T-cell (primary cell): Measurements from ENCODE around the gene AK5. TPM values are rescaled to one million over a fixed set of nuclear protein-coding genes. Genes with fewer than 3 reads are reported as not detected.

Experiments
- ATAC-seq, 4 experiments: fragments of 200-7000 bp in 3 of 4; fragments of 150-1000 bp in 1 of 4; cut with Tn5 transposase; replicated peaks in 1 of 4; 1 replicate in 3 of 4; 2 replicates in 1 of 4; pipeline ENCODE4 v1.10.0; 2021; ENCODE audit warnings: moderate library complexity in 3 of 4, mild to moderate bottlenecking in 2 of 4, moderate number of reproducible peaks in 1 of 4
- CTCF ChIA-PET, 2 donors: fragments of 300-600 bp; sonication (Branson Sonifier 250); formaldehyde crosslinking; loops; one replicate each; lab custom pipeline; 2022; ENCODE audit warnings: antibody characterized with exemption in 2 of 2; lab: Charles Lee
- POLR2A ChIA-PET, 2 donors: fragments of 300-600 bp; sonication (Branson Sonifier 250); formaldehyde crosslinking; loops; one replicate each; lab custom pipeline; 2022; ENCODE audit warnings: antibody characterized with exemption in 2 of 2; lab: Charles Lee
- DNase-seq, 35 experiments: peaks; one replicate each; pipeline versions ENCODE4 v3.0.0 to v3.0.0-alpha.2; 2013 to 2023
- H3K27ac ChIP-seq: one replicate; pipeline ENCODE4 v1.5.1; 2013; ENCODE audit warnings: low read length
- H3K27me3 ChIP-seq, 2 experiments: replicated peaks in 1 of 2; 1 replicate in 1 of 2; 2 replicates in 1 of 2; pipeline versions ENCODE4 v1.6.1 to v1.7.0; 2013; ENCODE audit warnings: low read length in 1 of 2, mixed read lengths in 1 of 2; ENCODE audit not compliant: control insufficient read depth in 2 of 2, insufficient read depth in 2 of 2; ENCODE audit errors: extremely low read depth in 1 of 2
- H3K36me3 ChIP-seq, 2 donors: 1 replicate in 1 of 2; 2 replicates in 1 of 2; pipeline versions ENCODE4 v1.6.1 to v1.7.0; 2013; ENCODE audit warnings: low read length in 1 of 2; ENCODE audit not compliant: control insufficient read depth in 2 of 2, insufficient read depth in 1 of 2; ENCODE audit errors: extremely low read depth in 1 of 2
- H3K4me1 ChIP-seq, 2 experiments: 1 replicate in 1 of 2; 2 replicates in 1 of 2; pipeline versions ENCODE4 v1.6.1 to v1.7.0; 2013; ENCODE audit warnings: low read length in 2 of 2, mixed read lengths in 1 of 2; ENCODE audit not compliant: insufficient read depth in 2 of 2, control insufficient read depth in 1 of 2; ENCODE audit errors: extremely low read depth in 1 of 2
- H3K4me3 ChIP-seq, 2 donors: 1 replicate in 1 of 2; 2 replicates in 1 of 2; pipeline versions ENCODE4 v1.5.1 to v1.7.0; 2013; ENCODE audit warnings: mild to moderate bottlenecking in 2 of 2, low read length in 1 of 2, moderate library complexity in 1 of 2; ENCODE audit not compliant: control insufficient read depth in 1 of 2; ENCODE audit errors: extremely low read depth in 1 of 2
- H3K9me3 ChIP-seq: 2 replicates; pipeline ENCODE4 v1.7.0; 2013
- H3K27ac Mint-ChIP-seq, 2 donors: one replicate each; pipeline ENCODE4 v1.8.0; 2020 to 2021; ENCODE audit warnings: mild to moderate bottlenecking in 2 of 2, mixed read lengths in 2 of 2
- H3K27me3 Mint-ChIP-seq, 2 donors: one replicate each; pipeline ENCODE4 v1.8.0; 2021 to 2022; ENCODE audit warnings: mixed read lengths in 2 of 2
- H3K36me3 Mint-ChIP-seq: one replicate; pipeline ENCODE4 v1.8.0; 2021; ENCODE audit warnings: mixed read lengths
- H3K4me1 Mint-ChIP-seq, 3 donors: one replicate each; pipeline ENCODE4 v1.8.0; 2020 to 2022; ENCODE audit warnings: mixed read lengths in 3 of 3, mild to moderate bottlenecking in 1 of 3
- H3K4me3 Mint-ChIP-seq, 3 donors: one replicate each; pipeline ENCODE4 v1.8.0; 2020 to 2022; ENCODE audit warnings: mild to moderate bottlenecking in 3 of 3, mixed read lengths in 3 of 3, moderate library complexity in 3 of 3
- H3K9me3 Mint-ChIP-seq, 3 donors: one replicate each; pipeline ENCODE4 v1.8.0; 2020 to 2022; ENCODE audit warnings: mixed read lengths in 3 of 3
- WGBS: methylation state at CpG from one replicate; pipeline ENCODE4 v1.1.5; 2013; ENCODE audit warnings: missing lambda C conversion rate; ENCODE audit not compliant: insufficient coverage; 5-methylcytosine and 5-hydroxymethylcytosine counted together
- total RNA-seq, 35 experiments: library from RNA in 6 of 35; stranded (reverse) in 6 of 35; fragments of 120-200 nt in 1 of 35; gene quantifications; one replicate each; pipeline versions ENCODE4 v1.2.1 to v1.2.4 and lab custom pipeline; 2013 to 2026

Gene AK5
- total RNA-seq, 5 donors from 2014 or later (not counting 1 experiment from before 2014, with no cell fraction given): 13.9 to 29.2 (median 26.3) TPM

DNA sequence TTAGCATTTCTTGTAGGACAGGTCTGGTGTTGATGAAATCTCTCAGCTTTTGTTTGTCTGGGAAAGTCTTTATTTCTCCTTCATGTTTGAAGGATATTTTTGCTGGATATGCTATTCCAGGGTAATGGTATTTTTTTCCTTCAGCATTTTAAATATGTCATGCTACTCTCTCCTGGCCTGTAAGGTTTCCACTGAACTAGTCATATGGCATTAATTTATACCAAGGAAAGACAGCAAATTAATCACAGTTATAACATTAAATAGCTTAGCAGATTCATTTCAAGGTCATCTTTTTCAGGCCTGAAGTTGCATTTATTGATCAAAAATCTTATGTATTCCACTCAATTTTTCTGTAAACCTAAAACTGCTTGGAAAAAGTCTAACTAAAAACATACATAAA, 54.9 kb downstream of the AK5 start:
- H3K4me1 Mint-ChIP-seq: peaks cover 5 to 27% (median 6%) of the 10 kb centered on the region in 3 donors
- H3K9me3 ChIP-seq: peaks cover 3% of the 10 kb centered on the region
- peaks cover 39% of the 10 kb centered on the region for H3K36me3 Mint-ChIP-seq
- H3K4me3 Mint-ChIP-seq: no peak overlapping the region
- peaks cover 7 to 9% (median 9%) of the 10 kb centered on the region in 3 donors for H3K9me3 Mint-ChIP-seq
- DNase-seq: no peak
- H3K27me3 ChIP-seq: no peaks in the 10 kb centered on the region
- CTCF ChIA-PET: interaction anchor here in 1 of 2 donors (1.6 kb wide), 1 partner anchor 197 kb away, joined by 9 read pairs; no protein-coding TSS in a partner anchor
- H3K27ac Mint-ChIP-seq: no peak overlapping the region
- H3K36me3 ChIP-seq: no peaks in the 10 kb centered on the region
- no peaks in the 10 kb centered on the region for H3K27me3 Mint-ChIP-seq
- H3K27ac ChIP-seq: no peak overlapping the region
- no peak for ATAC-seq
- POLR2A ChIA-PET: no interaction called here
- H3K4me1 ChIP-seq: no peaks in the 10 kb centered on the region
- H3K4me3 ChIP-seq: no peak overlapping the region

DNA sequence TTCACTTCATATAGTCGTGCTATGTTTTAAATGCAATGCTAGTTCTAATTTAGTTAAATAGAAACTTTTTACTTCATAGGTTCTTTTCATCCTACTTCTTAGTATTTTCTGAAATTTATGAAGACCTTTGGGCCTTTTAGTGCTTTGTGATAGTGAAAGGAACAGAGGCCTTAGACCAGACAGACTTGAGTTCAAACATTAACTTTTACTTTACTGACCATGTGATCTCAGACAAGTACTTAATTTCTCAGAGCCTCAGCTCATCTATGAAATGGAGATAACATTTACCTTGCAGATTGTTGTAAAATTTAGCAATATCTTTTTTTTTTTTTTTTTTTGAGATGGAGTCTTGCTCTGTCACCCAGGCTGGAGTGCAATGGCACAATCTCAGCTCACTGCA, 57.5 kb downstream of the AK5 start:
- Histone ChIP-seq H3K36me3 (no peaks in the 10 kb centered on the region), H3K9me3 (no peaks in the 10 kb centered on the region), H3K4me3 (no peak overlapping the region), H3K4me1 (no peaks in the 10 kb centered on the region), H3K27me3 (no peaks in the 10 kb centered on the region), H3K27ac (no peak overlapping the region)
- H3K9me3 Mint-ChIP-seq: peaks cover 3 to 5% (median 3%) of the 10 kb centered on the region in 3 donors
- DNase-seq: no peak
- H3K27ac Mint-ChIP-seq: no peak overlapping the region
- H3K27me3 Mint-ChIP-seq: no peaks in the 10 kb centered on the region
- peaks cover 8 to 38% (median 16%) of the 10 kb centered on the region in 3 donors for H3K4me1 Mint-ChIP-seq
- WGBS: no CpG with 5 or more reads among the region's 1 CpG
- POLR2A ChIA-PET: interaction anchor here in 1 of 2 donors (0.6 kb wide), 1 partner anchor 76 kb away, joined by 3 read pairs; no protein-coding TSS in a partner anchor
- peaks cover 40% of the 10 kb centered on the region for H3K36me3 Mint-ChIP-seq
- H3K4me3 Mint-ChIP-seq: no peak overlapping the region
- CTCF ChIA-PET: no interaction called here
- no peak for ATAC-seq

DNA sequence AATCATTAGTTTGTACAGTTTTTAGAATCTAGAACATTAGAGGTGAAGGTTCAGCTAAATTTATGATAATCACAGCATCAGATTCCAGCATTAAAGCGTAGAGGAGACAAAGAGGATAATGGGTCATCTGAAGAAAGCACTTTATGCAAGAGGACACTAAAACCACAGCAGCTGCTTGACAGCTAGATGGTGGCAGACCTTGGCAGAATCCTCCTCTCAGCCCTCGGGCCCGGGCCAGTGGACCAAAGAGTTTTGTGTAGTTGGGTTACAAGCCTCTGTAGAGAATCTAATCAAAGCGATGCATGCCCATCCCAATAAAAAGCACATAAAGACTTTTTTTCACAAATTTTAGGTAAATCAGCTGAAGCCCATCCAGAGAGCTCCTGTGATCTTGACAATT, 59.4 kb downstream of the AK5 start:
- Mint-ChIP-seq H3K9me3 (no peaks in the 10 kb centered on the region), H3K27ac (no peak overlapping the region), H3K4me1 (peaks cover 6 to 30% (median 15%) of the 10 kb centered on the region in 3 donors), H3K4me3 (no peak overlapping the region), H3K27me3 (no peaks in the 10 kb centered on the region), H3K36me3 (peaks cover 35% of the 10 kb centered on the region)
- no peak overlapping the region for H3K4me3 ChIP-seq
- H3K27ac ChIP-seq: no peak overlapping the region
- ChIA-PET CTCF (no interaction called here), POLR2A (no interaction called here)
- DNase-seq: no peak
- no peaks in the 10 kb centered on the region for H3K27me3 ChIP-seq
- H3K36me3 ChIP-seq: no peaks in the 10 kb centered on the region
- no peak for ATAC-seq
- no peaks in the 10 kb centered on the region for H3K4me1 ChIP-seq
- no peaks in the 10 kb centered on the region for H3K9me3 ChIP-seq
- 100% methylated on average over 1 of the region's 4 CpGs for WGBS

DNA sequence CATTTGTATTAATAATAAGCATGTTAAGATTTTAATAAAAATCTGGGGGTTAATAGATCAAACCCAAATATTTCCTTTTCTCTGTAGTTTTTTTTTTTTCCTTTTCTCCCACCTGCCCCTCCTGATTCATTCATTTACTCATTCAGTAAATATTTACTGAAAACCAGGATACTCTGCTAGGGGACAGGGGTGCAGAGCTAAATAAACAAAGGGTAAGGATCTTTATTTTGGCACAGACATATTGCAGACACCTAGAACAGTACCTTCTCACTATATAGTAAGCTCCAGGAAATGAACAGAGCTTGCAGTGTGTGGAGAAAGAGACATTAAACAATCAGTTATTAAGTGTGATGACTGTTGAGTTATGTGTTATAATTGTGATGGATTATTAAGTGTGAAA, 60.9 kb downstream of the AK5 start:
- no peak overlapping the region for H3K27ac ChIP-seq
- no peaks in the 10 kb centered on the region for H3K36me3 ChIP-seq
- Mint-ChIP-seq H3K4me3 (no peak overlapping the region), H3K36me3 (peaks cover 32% of the 10 kb centered on the region), H3K27me3 (no peaks in the 10 kb centered on the region), H3K27ac (no peak overlapping the region), H3K9me3 (no peaks in the 10 kb centered on the region), H3K4me1 (peaks cover 17 to 38% (median 25%) of the 10 kb centered on the region in 3 donors)
- ATAC-seq (no peak), DNase-seq (no peak)
- H3K9me3 ChIP-seq: no peaks in the 10 kb centered on the region
- H3K4me1 ChIP-seq: peaks cover 0 to 6% of the 10 kb centered on the region in 2 experiments
- ChIA-PET CTCF (no interaction called here), POLR2A (no interaction called here)
- no peak overlapping the region for H3K4me3 ChIP-seq
- no peaks in the 10 kb centered on the region for H3K27me3 ChIP-seq

DNA sequence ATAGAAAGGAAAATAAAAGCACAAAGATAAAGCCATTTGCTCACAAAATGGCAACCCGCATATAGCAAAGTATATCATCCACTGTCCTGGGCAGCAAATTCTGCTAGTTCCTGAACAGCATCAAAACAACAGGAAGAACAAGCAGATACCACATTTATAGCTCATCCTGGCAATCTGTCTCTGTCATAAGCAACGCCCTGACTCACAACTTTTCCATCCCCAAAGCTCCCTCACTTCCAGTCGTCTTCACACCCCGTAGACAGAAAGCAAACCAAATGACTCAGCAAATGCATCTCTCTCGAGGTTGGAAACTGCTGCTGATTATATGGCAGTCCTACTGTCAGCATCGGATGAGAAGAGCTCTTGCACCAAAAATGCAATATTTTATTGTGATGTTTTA, 65.8 kb downstream of the AK5 start:
- 49% methylated on average over 4 of the region's 6 CpGs for WGBS
- peaks cover 25% of the 10 kb centered on the region for H3K36me3 Mint-ChIP-seq

DNA sequence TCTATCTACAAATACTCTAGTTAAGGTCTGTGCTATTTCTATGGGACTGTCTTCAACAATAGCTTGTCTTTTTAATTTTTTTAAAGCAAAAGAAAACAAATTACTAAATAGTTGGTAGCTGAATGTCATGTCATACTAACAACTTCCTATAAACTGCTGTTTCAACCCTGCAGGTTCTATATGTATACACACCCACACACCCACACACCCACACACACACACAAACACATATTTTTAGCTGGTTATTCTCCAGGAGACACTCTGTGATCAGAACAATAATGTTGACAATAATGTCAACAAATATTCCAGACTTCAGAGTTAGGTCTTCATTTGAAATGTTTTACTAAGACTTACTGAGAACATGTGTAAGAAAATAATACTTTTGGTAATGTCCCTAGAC, 66.7 kb downstream of the AK5 start:
- Mint-ChIP-seq H3K27me3 (no peaks in the 10 kb centered on the region), H3K4me1 (peaks cover 25 to 39% (median 29%) of the 10 kb centered on the region in 3 donors), H3K9me3 (peaks cover 0 to 9% (median 0%) of the 10 kb centered on the region in 3 donors), H3K27ac (no peak overlapping the region), H3K36me3 (peaks cover 25% of the 10 kb centered on the region), H3K4me3 (no peak overlapping the region)
- no peaks in the 10 kb centered on the region for H3K36me3 ChIP-seq
- ChIA-PET POLR2A (interaction anchor here in 1 of 2 donors (0.6 kb wide), 1 partner anchor 190 kb away, joined by 3 read pairs; no protein-coding TSS in a partner anchor), CTCF (no interaction called here)
- no peak overlapping the region for H3K27ac ChIP-seq
- H3K4me3 ChIP-seq: no peak overlapping the region
- ATAC-seq (no peak), DNase-seq (no peak)
- peaks cover 0 to 8% of the 10 kb centered on the region in 2 experiments for H3K4me1 ChIP-seq
- H3K27me3 ChIP-seq: no peaks in the 10 kb centered on the region
- H3K9me3 ChIP-seq: no peaks in the 10 kb centered on the region

More for the DNA sequence above, 65.8 kb downstream of the AK5 start:
- H3K4me1 ChIP-seq: peaks cover 0 to 8% of the 10 kb centered on the region in 2 experiments
- POLR2A ChIA-PET: interaction anchor here in 1 of 2 donors (0.8 kb wide), 1 partner anchor 13 kb away, joined by 3 read pairs; no protein-coding TSS in a partner anchor
- no peaks in the 10 kb centered on the region for H3K27me3 ChIP-seq
- CTCF ChIA-PET: no interaction called here
- H3K4me3 ChIP-seq: no peak overlapping the region
- H3K4me1 Mint-ChIP-seq: peaks cover 23 to 41% (median 32%) of the 10 kb centered on the region in 3 donors
- H3K27ac Mint-ChIP-seq: peak overlapping the region in 1 of 2 donors; percentile 42
- H3K4me3 Mint-ChIP-seq: peak overlapping the region in 1 of 3 donors; percentile 14
- peaks cover 0 to 9% (median 0%) of the 10 kb centered on the region in 3 donors for H3K9me3 Mint-ChIP-seq
- H3K27me3 Mint-ChIP-seq: no peaks in the 10 kb centered on the region
- H3K9me3 ChIP-seq: no peaks in the 10 kb centered on the region
- DNase-seq: peak in 1 of 35 experiments; percentile 3
- no peaks in the 10 kb centered on the region for H3K36me3 ChIP-seq
- H3K27ac ChIP-seq: no peak overlapping the region
- peak in 1 of 4 experiments; percentile 38 for ATAC-seq
